PC-3 (cell line): ENCODE data around the gene LARP4B. TPM values are rescaled to one million over a fixed set of nuclear protein-coding genes. Genes with fewer than 3 reads are reported as not detected.
"Not testable (repeated sequence)": the region's sequence is repeated elsewhere in the genome, so short reads cannot be mapped to it uniquely, and the experiment has no call there.

Source experiments
- ATAC-seq: fragments of 200-7000 bp; cut with Tn5 transposase; 2 replicates; pipeline ENCODE4 v1.9.1; 2020; ENCODE audit warnings: mild to moderate bottlenecking, moderate library complexity
- BruUV-seq: library from RNA; stranded (reverse); fragments of 400-500 nt; replicated peaks from 2 replicates; lab custom pipeline; 2021; lab: Mats Ljungman, UMichigan
- CTCF ChIA-PET: fragments of 300-600 bp; sonication (Branson Sonifier 250); formaldehyde crosslinking; loops from one replicate; lab custom pipeline; 2022; ENCODE audit warnings: antibody characterized with exemption; lab: Charles Lee
- POLR2A ChIA-PET: fragments of 300-600 bp; sonication (Branson Sonifier 250); formaldehyde crosslinking; loops from one replicate; lab custom pipeline; 2022; ENCODE audit warnings: antibody characterized with exemption; ENCODE audit not compliant: unreplicated experiment; lab: Charles Lee
- DNase-seq: peaks from one replicate; pipeline ENCODE4 v3.0.0-alpha.2; 2015
- H2AFZ ChIP-seq: fragments of 300-600 bp; sonication (generic); 2 replicates; pipeline ENCODE4 v1.6.0; 2016; ENCODE audit warnings: antibody characterized with exemption, low read length
- H3F3A ChIP-seq: fragments of 300-600 bp; sonication (generic); one replicate; pipeline ENCODE4 v1.6.0; 2017; ENCODE audit warnings: antibody characterized with exemption, low read length, control low read depth, mild to moderate bottlenecking; ENCODE audit not compliant: unreplicated experiment
- H3K27ac ChIP-seq: fragments of 300-600 bp; sonication (generic); 2 replicates; pipeline ENCODE4 v1.5.1; 2016; ENCODE audit warnings: mild to moderate bottlenecking, low read length
- H3K27me3 ChIP-seq: fragments of 300-600 bp; sonication (generic); 2 replicates; pipeline ENCODE4 v1.6.1; 2016; ENCODE audit warnings: low read length, mixed read lengths
- H3K36me3 ChIP-seq: fragments of 300-600 bp; sonication (generic); 2 replicates; pipeline ENCODE4 v1.6.1; 2016; ENCODE audit warnings: low read depth, mixed run types, low read length, mixed read lengths
- H3K4me1 ChIP-seq: fragments of 300-600 bp; sonication (generic); 2 replicates; pipeline ENCODE4 v1.5.1; 2016; ENCODE audit warnings: low read length; ENCODE audit not compliant: insufficient read depth
- H3K4me2 ChIP-seq: fragments of 300-600 bp; sonication (generic); 2 replicates; pipeline ENCODE4 v1.6.0; 2016; ENCODE audit warnings: low read length
- H3K4me3 ChIP-seq: fragments of 300-600 bp; sonication (generic); 2 replicates; pipeline ENCODE4 v1.5.1; 2016; ENCODE audit warnings: mild to moderate bottlenecking, low read length, mixed read lengths
- H3K79me2 ChIP-seq: fragments of 300-600 bp; sonication (generic); 2 replicates; pipeline ENCODE4 v1.6.1; 2017; ENCODE audit warnings: low read length, mixed read lengths
- H3K9ac ChIP-seq: fragments of 300-600 bp; sonication (generic); 2 replicates; pipeline ENCODE4 v1.6.0; 2016; ENCODE audit warnings: mild to moderate bottlenecking, low read length
- H3K9me2 ChIP-seq: fragments of 300-600 bp; sonication (generic); replicated peaks from 2 replicates; pipeline ENCODE4 v1.6.1; 2016; ENCODE audit warnings: mixed run types, low read length, mixed read lengths
- H3K9me3 ChIP-seq: fragments of 300-600 bp; sonication (generic); 2 replicates; pipeline ENCODE4 v1.6.1; 2016; ENCODE audit warnings: low read length, mixed read lengths
- H4K20me1 ChIP-seq: fragments of 300-600 bp; sonication (generic); 2 replicates; pipeline ENCODE4 v1.6.1; 2016; ENCODE audit warnings: low read length, mixed read lengths
- CTCF ChIP-seq: fragments of 300-600 bp; sonication (generic); conservative IDR thresholded peaks from 2 replicates; pipeline ENCODE4 v1.5.1; 2017; ENCODE audit warnings: antibody characterized with exemption, low read depth, mild to moderate bottlenecking, low read length
- EZH2 ChIP-seq: fragments of 300-600 bp; sonication (generic); IDR thresholded peaks from one replicate; pipeline ENCODE4 v1.6.1; 2017; ENCODE audit warnings: antibody characterized with exemption, mild to moderate bottlenecking, low read length; ENCODE audit not compliant: unreplicated experiment
- EZH2phosphoT487 ChIP-seq: fragments of 300-600 bp; sonication (generic); IDR thresholded peaks from 2 replicates; pipeline ENCODE4 v1.6.1; 2018; ENCODE audit warnings: mild to moderate bottlenecking, antibody characterized with exemption, low read length, borderline replicate concordance
- intact Hi-C: fragments of 100-400 bp; cut with micrococcal nuclease; formaldehyde crosslinking; loops from 2 replicates; pipeline ENCODE4 v1.9.0; 2023
- total RNA-seq: library from RNA; depleted of rRNA; stranded (reverse); fragments of >200 nt; gene quantifications from 2 replicates; pipeline ENCODE4 v1.2.3, GENCODE V29; 2014

The LARP4B gene
- total RNA-seq, 1 experiment from 2014 or later, result 33.9 TPM

- Histone ChIP-seq H3K4me2 (no peak overlapping the region), H3K9me2 (no peaks in the 10 kb centered on the region), H3F3A (no peaks in the 10 kb centered on the region), H4K20me1 (no peaks in the 10 kb centered on the region), H3K9me3 (no peaks in the 10 kb centered on the region), H3K4me1 (no peaks in the 10 kb centered on the region), H3K4me3 (no peak overlapping the region), H3K27ac (no peak overlapping the region), H2AFZ (no peak overlapping the region), H3K36me3 (no peaks in the 10 kb centered on the region), H3K9ac (no peak overlapping the region), H3K27me3 (no peaks in the 10 kb centered on the region), H3K79me2 (no peaks in the 10 kb centered on the region)
- intact Hi-C loops, result no loop called here
- POLR2A ChIA-PET, result no interaction called here
- TF ChIP-seq EZH2phosphoT487, result no peak
- TF ChIP-seq CTCF, result no peak
- TF ChIP-seq EZH2, result no peak
- DNase-seq (no peak), ATAC-seq (no peak)
- no TSS peak for BruUV-seq
- CTCF ChIA-PET, result no interaction called here
Measured at GRCh38 chr10:770975-771374, 160.5 kb downstream of the LARP4B start.

- ATAC-seq, H3K4me1 ChIP-seq, H3K9me3 ChIP-seq, H3K4me3 ChIP-seq, BruUV-seq, H3F3A ChIP-seq, H3K36me3 ChIP-seq, H3K27ac ChIP-seq, H3K27me3 ChIP-seq, POLR2A ChIA-PET, H3K9ac ChIP-seq, H3K79me2 ChIP-seq, H3K4me2 ChIP-seq, H3K9me2 ChIP-seq, DNase-seq, intact Hi-C loops, H2AFZ ChIP-seq, H4K20me1 ChIP-seq: not testable (repeated sequence)
- CTCF ChIA-PET, result interaction anchor here (1.1 kb wide), 1 partner anchor 20 kb away, joined by 5 read pairs; no protein-coding TSS in a partner anchor
Measured at GRCh38 chr10:770048-770712, 161.3 kb downstream of the LARP4B start.

- TF ChIP-seq CTCF (no peak), EZH2 (no peak)
- intact Hi-C loops, result no loop called here
- CTCF ChIA-PET, result no interaction called here
Measured at GRCh38 chr10:767794-768193, 163.7 kb downstream of the LARP4B start.

More at GRCh38 chr10:767794-768193, 163.7 kb downstream of the LARP4B start:
- no peaks in the 10 kb centered on the region for H3K9me3 ChIP-seq
- H3F3A ChIP-seq, result no peaks in the 10 kb centered on the region
- no peak overlapping the region for H3K27ac ChIP-seq
- DNase-seq, result no peak
- no peak for ATAC-seq
- H3K79me2 ChIP-seq, result no peaks in the 10 kb centered on the region
- BruUV-seq, result no TSS peak
- H3K27me3 ChIP-seq, result no peaks in the 10 kb centered on the region
- no peaks in the 10 kb centered on the region for H3K4me1 ChIP-seq
- H3K4me3 ChIP-seq, result no peak overlapping the region
- no peaks in the 10 kb centered on the region for H3K36me3 ChIP-seq
- no peak overlapping the region for H2AFZ ChIP-seq
- POLR2A ChIA-PET, result no interaction called here
- H3K9ac ChIP-seq, result no peak overlapping the region
- H3K9me2 ChIP-seq, result no peaks in the 10 kb centered on the region
- no peak overlapping the region for H3K4me2 ChIP-seq
- H4K20me1 ChIP-seq, result no peaks in the 10 kb centered on the region
